ENCODE data around the gene ICOS. TPM values are rescaled to one million over a fixed set of nuclear protein-coding genes. Genes with fewer than 3 reads are reported as not detected.
"Not testable (repeated sequence)": the region's sequence is repeated elsewhere in the genome, so short reads cannot be mapped to it uniquely, and the experiment has no call there.

Gene ICOS
- total RNA-seq, 1 donor from 2014 or later: not detected

- Histone ChIP-seq H2AFZ (replicated peaks) (no peak overlapping the region), H3K36me3 (no peaks in the 10 kb centered on the region), H3K4me2 (no peak overlapping the region), H3K27ac (no peak overlapping the region), H3K9ac (no peak overlapping the region), H3F3A (ENCODE audit: low read depth) (no peaks in the 10 kb centered on the region), H3K4me1 (no peaks in the 10 kb centered on the region), H3K79me2 (ENCODE audit: low read depth) (no peaks in the 10 kb centered on the region), H3K9me3 (ENCODE audit: low read depth) (no peaks in the 10 kb centered on the region), H3K4me3 (no peak overlapping the region), H4K20me1 (ENCODE audit: low read depth) (no peaks in the 10 kb centered on the region), H3K27me3 (no peaks in the 10 kb centered on the region)
- DNase-seq (ENCODE audit: low spot score): no peak
- TF ChIP-seq CTCF (IDR thresholded peaks at IDR 0.05) (no peak), EZH2phosphoT487 (IDR thresholded peaks at IDR 0.05) (no peak), EZH2 (IDR thresholded peaks at IDR 0.05) (no peak)
- Mint-ChIP-seq H3K4me1 (no peaks in the 10 kb centered on the region), H3K9me3 (no peaks in the 10 kb centered on the region), H3K27ac (no peak overlapping the region), H3K36me3 (no peaks in the 10 kb centered on the region), H3K27me3 (ENCODE audit: insufficient read depth, low read depth) (no peaks in the 10 kb centered on the region), H3K4me3 (no peak overlapping the region)
These were observed 1.2 kb downstream of the ICOS start for GRCh38 chr2:203937788-203938187.

- no peaks in the 10 kb centered on the region for H3K27me3 Mint-ChIP-seq (ENCODE audit: insufficient read depth, low read depth)
- H3F3A ChIP-seq (ENCODE audit: low read depth): no peaks in the 10 kb centered on the region
These were observed 3.5 kb downstream of the ICOS start for GRCh38 chr2:203940039-203940438.

GRCh38 chr2:203943493-203944382 is 7.2 kb downstream of the ICOS start:
- not testable (repeated sequence) for H3K36me3 Mint-ChIP-seq; H3K9me3 Mint-ChIP-seq; H3K27me3 Mint-ChIP-seq (ENCODE audit: insufficient read depth, low read depth); H3K36me3 ChIP-seq; H3K4me2 ChIP-seq; H3K9me3 ChIP-seq (ENCODE audit: low read depth); H3K4me1 Mint-ChIP-seq; DNase-seq (ENCODE audit: low spot score); H2AFZ ChIP-seq (replicated peaks); H3F3A ChIP-seq (ENCODE audit: low read depth); H3K4me1 ChIP-seq; H3K9ac ChIP-seq; H3K4me3 Mint-ChIP-seq; H4K20me1 ChIP-seq (ENCODE audit: low read depth); H3K27ac ChIP-seq; H3K27ac Mint-ChIP-seq; H3K79me2 ChIP-seq (ENCODE audit: low read depth); H3K4me3 ChIP-seq; H3K27me3 ChIP-seq
- TF ChIP-seq CTCF (IDR thresholded peaks at IDR 0.05): peak; percentile 19

More at GRCh38 chr2:203940039-203940438, 3.5 kb downstream of the ICOS start:
- no peak overlapping the region for H3K4me3 ChIP-seq
- no peak overlapping the region for H3K9ac ChIP-seq
- H3K36me3 Mint-ChIP-seq: no peaks in the 10 kb centered on the region
- no peaks in the 10 kb centered on the region for H3K9me3 ChIP-seq (ENCODE audit: low read depth)
- no peaks in the 10 kb centered on the region for H3K36me3 ChIP-seq
- H3K27ac Mint-ChIP-seq: no peak overlapping the region
- no peak overlapping the region for H3K27ac ChIP-seq
- no peak overlapping the region for H3K4me3 Mint-ChIP-seq
- H3K4me1 Mint-ChIP-seq: no peaks in the 10 kb centered on the region
- no peaks in the 10 kb centered on the region for H3K4me1 ChIP-seq
- no peaks in the 10 kb centered on the region for H3K79me2 ChIP-seq (ENCODE audit: low read depth)
- no peaks in the 10 kb centered on the region for H3K27me3 ChIP-seq
- H2AFZ ChIP-seq (replicated peaks): no peak overlapping the region
- TF ChIP-seq EZH2phosphoT487 (IDR thresholded peaks at IDR 0.05): no peak
- no peak for TF ChIP-seq EZH2 (IDR thresholded peaks at IDR 0.05)
- DNase-seq (ENCODE audit: low spot score): no peak
- H3K9me3 Mint-ChIP-seq: peaks cover 5% of the 10 kb centered on the region
- H3K4me2 ChIP-seq: no peak overlapping the region
- H4K20me1 ChIP-seq (ENCODE audit: low read depth): no peaks in the 10 kb centered on the region

GRCh38 chr2:203948733-203949132 is 12.2 kb downstream of the ICOS start:
- no peak for DNase-seq (ENCODE audit: low spot score)
- Mint-ChIP-seq H3K27ac (no peak overlapping the region), H3K4me3 (no peak overlapping the region), H3K36me3 (no peaks in the 10 kb centered on the region), H3K9me3 (peaks cover 3% of the 10 kb centered on the region), H3K4me1 (no peaks in the 10 kb centered on the region), H3K27me3 (ENCODE audit: insufficient read depth, low read depth) (no peaks in the 10 kb centered on the region)
- Histone ChIP-seq H3K27me3 (no peaks in the 10 kb centered on the region), H3K9me3 (ENCODE audit: low read depth) (no peaks in the 10 kb centered on the region), H3K4me3 (no peak overlapping the region), H3K4me1 (no peaks in the 10 kb centered on the region), H3K4me2 (no peak overlapping the region), H3K27ac (no peak overlapping the region), H3K36me3 (no peaks in the 10 kb centered on the region), H4K20me1 (ENCODE audit: low read depth) (no peaks in the 10 kb centered on the region), H2AFZ (replicated peaks) (no peak overlapping the region), H3F3A (ENCODE audit: low read depth) (no peaks in the 10 kb centered on the region), H3K9ac (no peak overlapping the region), H3K79me2 (ENCODE audit: low read depth) (no peaks in the 10 kb centered on the region)
- TF ChIP-seq EZH2 (IDR thresholded peaks at IDR 0.05) (no peak), EZH2phosphoT487 (IDR thresholded peaks at IDR 0.05) (no peak), CTCF (IDR thresholded peaks at IDR 0.05) (no peak)

All from neural progenitor cell (in vitro differentiated cells).